Heart left ventricle (tissue), 16 donors: Measurements from ENCODE around the gene ANKUB1. TPM values are rescaled to one million over a fixed set of nuclear protein-coding genes. Genes with fewer than 3 reads are reported as not detected.

Experiments
- ATAC-seq, 4 donors: fragments of 200-7000 bp; cut with Tn5 transposase; one replicate each; pipeline ENCODE4 v1.9.1; 2020 to 2022; ENCODE audit warnings: moderate library complexity in 4 of 4, mild to moderate bottlenecking in 3 of 4, moderate number of reproducible peaks in 1 of 4
- DNase-seq, 5 donors: peaks; one replicate each; pipeline ENCODE4 v3.0.0-alpha.2; 2020
- H3K27ac ChIP-seq, 12 donors: fragments of 200-600 bp; sonication (generic) in 4 of 12; one replicate each; pipeline versions ENCODE4 v1.5.0 to v1.8.0; 2016 to 2022; ENCODE audit warnings: mild to moderate bottlenecking in 2 of 12
- H3K27me3 ChIP-seq, 9 donors: fragments of 200-600 bp; sonication (generic) in 2 of 9; one replicate each; pipeline versions ENCODE4 v1.5.1 to v1.8.0; 2016 to 2022; ENCODE audit warnings: mild to moderate bottlenecking in 3 of 9
- H3K36me3 ChIP-seq, 9 donors: fragments of 200-600 bp; sonication (generic) in 2 of 9; one replicate each; pipeline versions ENCODE4 v1.5.0 to v1.8.0; 2018 to 2022; ENCODE audit warnings: mild to moderate bottlenecking in 2 of 9
- H3K4me1 ChIP-seq, 12 donors: fragments of 200-600 bp; sonication (generic) in 4 of 12; one replicate each; pipeline versions ENCODE4 v1.5.0 to v1.8.0; 2016 to 2022; ENCODE audit warnings: mild to moderate bottlenecking in 3 of 12
- H3K4me3 ChIP-seq, 12 donors: fragments of 200-600 bp; sonication (generic) in 4 of 12; one replicate each; pipeline versions ENCODE4 v1.5.0 to v1.8.0; 2017 to 2022; ENCODE audit warnings: mild to moderate bottlenecking in 9 of 12, moderate library complexity in 4 of 12
- H3K9me3 ChIP-seq, 12 donors: fragments of 200-600 bp; sonication (generic) in 4 of 12; one replicate each; pipeline versions ENCODE4 v1.5.0 to v1.8.0; 2016 to 2022; ENCODE audit warnings: mild to moderate bottlenecking in 1 of 12
- POLR2A ChIP-seq, 2 donors: fragments of 450-650 bp; IDR thresholded peaks; one replicate each; pipeline ENCODE4 v1.6.1; 2017; ENCODE audit warnings: antibody characterized with exemption in 2 of 2, mild to moderate bottlenecking in 2 of 2, moderate library complexity in 2 of 2
- WGBS, 4 donors: extraction: QIAGEN DNeasy Blood & Tissue Kit in 2 of 4; methylation state at CpG; one replicate each; pipeline versions ENCODE4 v1.1.5 to v1.1.7; 2013 to 2018; 5-methylcytosine and 5-hydroxymethylcytosine counted together
- intact Hi-C, 10 donors: fragments of 100-400 bp; cut with DNase I; formaldehyde crosslinking; loops; one replicate each; pipeline versions ENCODE4 v1.11.1 to v1.14.2; 2022
- polyA plus RNA-seq, 2 donors: library from polyadenylated mRNA; stranded (reverse); fragments of 200-250 nt; gene quantifications; one replicate each; pipeline ENCODE4 v1.2.3, GENCODE V29; 2013
- total RNA-seq, 9 donors: library from RNA; depleted of rRNA in 2 of 9; stranded (reverse); fragments of >200 nt in 2 of 9; fragmentation: NEBNext Ultra II Directional in 3 of 9; extraction: Animal tissue kit (Norgen Biotek cat#: 25700) in 3 of 9; gene quantifications; one replicate each; pipeline versions ENCODE4 v1.1.0 to v1.2.4, GENCODE V29; 2016 to 2023
- TF ChIP-seq, protein P1 (sequence below), 12 donors: fragments of 200-600 bp; sonication (generic) in 4 of 12; IDR thresholded peaks; one replicate each; pipeline versions ENCODE4 v1.5.0 to v1.8.0; 2018 to 2022; ENCODE audit warnings: antibody characterized with exemption in 12 of 12, mild to moderate bottlenecking in 5 of 12
- donor health status: ischemic (EF 13 %, LVEDD 7.1; RV severe dilation, severe dysfunction).
- donor health status: healthy with polysubstance abuse.
- donor health status: DM: no; HTN: yes; CAD: no.
- donor health status: DM: no; HTN: no; CAD: no.
- donor health status: ischemic (EF 25% LVEDD 6.9; RV normal size, moderate dysfunction).
- donor health status: ischemic (EF 25% LVEDD 5.7; RV mildly dilated, moderate dysfunction).
- donor health status: healthy.
- donor health status: DM: yes; HTN: yes; CAD: no.
- donor health status: ischemic (EF 35%, LVEDD 5.7; RV mildly dilated, moderate dysfunction).
- donor health status: nonischemic (EF 11% LVEDD 7.7; RV severe dilation, severe dysfunction).
- donor health status: DM: yes; HTN: yes; CAD: no.
- donor health status: PGD.
- donor health status: ischemic (EF 29% LVEDD 5.4; RV normal size, mild dysfunction).
- donor health status: nonischemic (EF 23%, LVEDD 6.1; RV moderate dilation, normal function).

ANKUB1 gene
- total and polyA plus RNA-seq, 11 donors: not detected

DNA sequence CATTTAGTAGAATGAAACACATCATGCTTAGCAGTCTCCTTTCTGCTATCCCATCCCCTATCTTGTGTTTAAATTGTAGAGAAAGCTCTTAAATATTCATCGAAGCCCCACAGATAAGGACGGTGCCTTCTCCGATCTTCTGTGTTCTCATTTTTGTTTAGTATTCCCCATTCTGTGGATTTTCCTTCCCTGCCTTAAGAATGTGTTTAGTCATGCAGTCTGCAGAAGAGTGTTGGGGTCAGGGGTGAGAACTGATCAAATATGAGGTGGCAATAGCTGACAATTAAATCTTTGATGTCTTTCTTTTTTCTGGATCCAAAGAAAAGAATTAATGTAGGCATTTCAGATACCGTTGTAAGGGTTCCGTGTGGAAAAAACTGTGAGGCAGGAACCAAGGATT, 9.3 kb upstream of the ANKUB1 start:
- TF ChIP-seq, protein P1, sequence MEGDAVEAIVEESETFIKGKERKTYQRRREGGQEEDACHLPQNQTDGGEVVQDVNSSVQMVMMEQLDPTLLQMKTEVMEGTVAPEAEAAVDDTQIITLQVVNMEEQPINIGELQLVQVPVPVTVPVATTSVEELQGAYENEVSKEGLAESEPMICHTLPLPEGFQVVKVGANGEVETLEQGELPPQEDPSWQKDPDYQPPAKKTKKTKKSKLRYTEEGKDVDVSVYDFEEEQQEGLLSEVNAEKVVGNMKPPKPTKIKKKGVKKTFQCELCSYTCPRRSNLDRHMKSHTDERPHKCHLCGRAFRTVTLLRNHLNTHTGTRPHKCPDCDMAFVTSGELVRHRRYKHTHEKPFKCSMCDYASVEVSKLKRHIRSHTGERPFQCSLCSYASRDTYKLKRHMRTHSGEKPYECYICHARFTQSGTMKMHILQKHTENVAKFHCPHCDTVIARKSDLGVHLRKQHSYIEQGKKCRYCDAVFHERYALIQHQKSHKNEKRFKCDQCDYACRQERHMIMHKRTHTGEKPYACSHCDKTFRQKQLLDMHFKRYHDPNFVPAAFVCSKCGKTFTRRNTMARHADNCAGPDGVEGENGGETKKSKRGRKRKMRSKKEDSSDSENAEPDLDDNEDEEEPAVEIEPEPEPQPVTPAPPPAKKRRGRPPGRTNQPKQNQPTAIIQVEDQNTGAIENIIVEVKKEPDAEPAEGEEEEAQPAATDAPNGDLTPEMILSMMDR (IDR thresholded peaks at IDR 0.05): no peak
- no peak for TF ChIP-seq POLR2A (IDR thresholded peaks at IDR 0.05)
- intact Hi-C loops: no loop called here
- ATAC-seq (no peak), DNase-seq (no peak)
- Histone ChIP-seq H3K9me3 (peaks cover 0 to 7% (median 0%) of the 10 kb centered on the region in 12 donors), H3K27ac (no peak overlapping the region), H3K4me1 (no peaks in the 10 kb centered on the region), H3K36me3 (no peaks in the 10 kb centered on the region), H3K4me3 (no peak overlapping the region), H3K27me3 (no peaks in the 10 kb centered on the region)
- WGBS, 4 donors: 66 to 81% (median 68%) methylated on average over 5 of the region's 5 CpGs

DNA sequence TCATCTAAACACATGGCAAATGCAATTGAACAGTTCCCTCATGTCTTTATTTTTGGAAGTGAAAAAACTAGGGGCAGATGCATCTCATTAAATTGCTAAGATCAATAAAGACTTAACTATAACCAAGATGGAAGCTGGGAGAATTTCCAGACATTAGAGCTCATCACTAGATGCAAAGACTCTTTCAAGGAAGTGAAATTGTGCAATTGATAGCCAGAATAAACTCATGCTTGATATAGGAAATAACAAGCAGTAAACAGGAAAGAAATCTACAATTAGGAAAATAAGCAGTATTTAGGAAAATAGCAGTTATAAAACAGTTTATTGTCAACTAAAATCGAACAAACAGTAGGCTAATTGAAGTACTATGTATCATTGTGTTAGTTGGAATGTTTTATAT, 8.8 kb upstream of the ANKUB1 start:
- DNase-seq: no peak
- 59 to 73% (median 67%) methylated on average over 1 of the region's 1 CpG for WGBS, 4 donors
- Histone ChIP-seq H3K27ac (no peak overlapping the region), H3K36me3 (no peaks in the 10 kb centered on the region), H3K4me1 (no peaks in the 10 kb centered on the region), H3K27me3 (no peaks in the 10 kb centered on the region), H3K4me3 (no peak overlapping the region), H3K9me3 (peaks cover 0 to 7% (median 0%) of the 10 kb centered on the region in 12 donors)
- intact Hi-C loops: no loop called here
- no peak for ATAC-seq
- TF ChIP-seq POLR2A (IDR thresholded peaks at IDR 0.05): no peak
- TF ChIP-seq, protein P1 (IDR thresholded peaks at IDR 0.05): no peak

DNA sequence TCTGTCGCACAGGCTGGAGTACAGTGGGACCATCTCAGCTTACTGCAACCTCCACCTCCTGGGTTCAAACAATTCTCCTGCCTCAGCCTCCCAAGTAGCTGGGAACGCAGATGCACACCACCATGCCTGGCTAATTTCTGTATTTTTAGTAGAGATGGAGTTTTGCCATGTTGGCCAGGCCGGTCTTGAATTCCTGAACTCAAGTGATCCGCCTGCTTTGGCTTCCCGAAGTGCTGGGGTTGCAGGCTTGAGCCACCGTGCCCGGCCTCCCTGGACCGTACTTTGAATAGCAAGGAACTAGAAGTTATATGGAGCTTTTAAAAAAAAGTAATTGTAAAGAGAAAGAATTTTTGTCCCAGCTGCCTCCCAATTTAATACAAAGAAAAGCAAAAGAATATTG, 8.3 kb upstream of the ANKUB1 start:
- H3K9me3 ChIP-seq: peaks cover 0 to 7% (median 0%) of the 10 kb centered on the region in 12 donors
- ATAC-seq (no peak), DNase-seq (no peak)
- TF ChIP-seq, protein P1 (IDR thresholded peaks at IDR 0.05): no peak
- no peak for TF ChIP-seq POLR2A (IDR thresholded peaks at IDR 0.05)
- no peak overlapping the region for H3K4me3 ChIP-seq
- H3K4me1 ChIP-seq: no peaks in the 10 kb centered on the region
- WGBS, 4 donors: 91 to 93% (median 92%) methylated on average over 8 of the region's 8 CpGs
- intact Hi-C loops: no loop called here
- H3K27ac ChIP-seq: no peak overlapping the region
- no peaks in the 10 kb centered on the region for H3K36me3 ChIP-seq
- H3K27me3 ChIP-seq: no peaks in the 10 kb centered on the region

DNA sequence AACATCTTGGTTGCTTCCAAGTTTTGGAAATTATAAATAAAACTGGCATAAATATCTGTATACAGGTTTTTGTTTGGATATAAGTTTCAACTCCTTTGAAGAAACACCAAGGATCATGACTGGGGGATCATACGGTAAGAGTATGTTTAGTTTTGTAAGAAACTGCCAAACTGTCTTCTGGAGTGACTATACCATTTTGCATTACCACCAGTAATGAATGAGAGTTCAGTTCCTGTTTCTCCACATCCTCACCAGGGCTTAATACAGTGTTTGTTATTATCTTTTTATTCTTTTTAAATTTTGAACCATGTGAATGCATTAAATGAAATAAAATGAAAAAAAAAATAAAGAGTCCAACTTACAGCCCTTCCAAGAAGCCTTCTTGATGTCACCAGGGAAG, 3.7 kb upstream of the ANKUB1 start:
- Histone ChIP-seq H3K27me3 (peaks cover 0 to 11% (median 0%) of the 10 kb centered on the region in 9 donors), H3K27ac (no peak overlapping the region), H3K4me1 (no peaks in the 10 kb centered on the region), H3K4me3 (no peak overlapping the region), H3K9me3 (peaks cover 0 to 7% (median 0%) of the 10 kb centered on the region in 12 donors), H3K36me3 (no peaks in the 10 kb centered on the region)
- no peak for ATAC-seq
- intact Hi-C loops: no loop called here
- TF ChIP-seq POLR2A (IDR thresholded peaks at IDR 0.05): no peak
- TF ChIP-seq, protein P1 (IDR thresholded peaks at IDR 0.05): no peak
- DNase-seq: no peak
- WGBS, 4 donors: 85 to 93% (median 88%) methylated on average over 1 of the region's 1 CpG
